ENCODE data around the gene P2RX3.
A peak's percentile ranks its signal among the peaks of the same experiment; 100 is the strongest.
"Not testable (repeated sequence)": the region's sequence is repeated elsewhere in the genome, so short reads cannot be mapped to it uniquely, and the experiment has no call there.

The P2RX3 gene

DNA sequence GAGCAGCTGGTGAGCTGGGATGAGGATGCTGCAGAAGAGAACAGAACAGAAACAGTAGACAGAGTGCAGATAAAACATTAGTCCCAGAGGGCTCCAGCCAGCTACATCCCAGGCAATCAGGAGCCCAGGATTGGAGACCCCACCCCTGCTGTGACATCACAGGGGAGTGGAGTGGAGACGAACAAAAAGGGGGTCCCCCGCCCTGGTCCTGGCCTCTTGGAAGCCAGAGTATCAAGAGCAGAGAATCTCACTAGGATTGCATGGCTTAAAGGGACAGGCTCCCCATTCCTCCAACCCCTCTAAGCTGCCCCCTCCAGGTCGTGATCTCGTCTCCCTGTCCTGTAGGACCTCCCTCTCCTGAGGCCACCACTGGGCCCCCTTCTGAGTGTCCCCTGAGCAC is at the start of gene P2RX3:
Gene P2RX3, plus strand, starts transcription at position 211 of the 400 bp plus-strand sequence. CDS start 199 bp downstream, outside the sequence.
- H3K4me3 ChIP-seq (ENCODE audit: low read length): no peak within 1 kb of the TSS
- no peak for DNase-seq (ENCODE audit: low read depth)
- TF ChIP-seq, protein P1, sequence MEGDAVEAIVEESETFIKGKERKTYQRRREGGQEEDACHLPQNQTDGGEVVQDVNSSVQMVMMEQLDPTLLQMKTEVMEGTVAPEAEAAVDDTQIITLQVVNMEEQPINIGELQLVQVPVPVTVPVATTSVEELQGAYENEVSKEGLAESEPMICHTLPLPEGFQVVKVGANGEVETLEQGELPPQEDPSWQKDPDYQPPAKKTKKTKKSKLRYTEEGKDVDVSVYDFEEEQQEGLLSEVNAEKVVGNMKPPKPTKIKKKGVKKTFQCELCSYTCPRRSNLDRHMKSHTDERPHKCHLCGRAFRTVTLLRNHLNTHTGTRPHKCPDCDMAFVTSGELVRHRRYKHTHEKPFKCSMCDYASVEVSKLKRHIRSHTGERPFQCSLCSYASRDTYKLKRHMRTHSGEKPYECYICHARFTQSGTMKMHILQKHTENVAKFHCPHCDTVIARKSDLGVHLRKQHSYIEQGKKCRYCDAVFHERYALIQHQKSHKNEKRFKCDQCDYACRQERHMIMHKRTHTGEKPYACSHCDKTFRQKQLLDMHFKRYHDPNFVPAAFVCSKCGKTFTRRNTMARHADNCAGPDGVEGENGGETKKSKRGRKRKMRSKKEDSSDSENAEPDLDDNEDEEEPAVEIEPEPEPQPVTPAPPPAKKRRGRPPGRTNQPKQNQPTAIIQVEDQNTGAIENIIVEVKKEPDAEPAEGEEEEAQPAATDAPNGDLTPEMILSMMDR (IDR thresholded peaks at IDR 0.05; ENCODE audit: insufficient read depth, low read depth, low read length, missing control alignments): no peak

GRCh38 chr11:57288771-57289579 is 49.2 kb upstream of the P2RX3 start:
- DNase-seq (ENCODE audit: low read depth): peak; percentile 95
- TF ChIP-seq, protein P1 (IDR thresholded peaks at IDR 0.05; ENCODE audit: insufficient read depth, low read depth, low read length, missing control alignments): no peak
- no peak overlapping the region for H3K4me3 ChIP-seq (ENCODE audit: low read length)

DNA sequence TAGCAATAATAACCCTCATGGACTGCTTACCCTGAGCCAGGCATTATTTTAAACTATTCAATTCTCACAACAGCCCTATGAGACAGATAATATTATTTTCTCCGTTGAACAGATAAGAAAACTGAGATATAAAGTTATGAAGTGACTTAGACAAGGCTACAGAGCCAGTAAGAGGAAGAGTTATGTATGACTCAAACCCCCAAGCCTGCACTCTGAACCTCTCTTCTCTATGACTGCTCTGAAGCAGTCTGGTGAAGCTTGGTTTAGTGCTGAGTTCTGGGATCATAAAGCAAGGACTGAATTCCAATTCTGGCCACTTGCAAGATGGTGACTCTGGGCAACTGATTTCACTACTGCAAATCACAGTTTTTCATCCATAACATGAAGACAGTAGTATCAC is 47.9 kb upstream of the P2RX3 start:
- TF ChIP-seq, protein P1 (IDR thresholded peaks at IDR 0.05; ENCODE audit: insufficient read depth, low read depth, low read length, missing control alignments): no peak
- peak; percentile 61 for DNase-seq (ENCODE audit: low read depth)
- H3K4me3 ChIP-seq (ENCODE audit: low read length): no peak overlapping the region

GRCh38 chr11:57294225-57295131 is 43.7 kb upstream of the P2RX3 start:
- no peak overlapping the region for H3K4me3 ChIP-seq (ENCODE audit: low read length)
- peak; percentile 58 for DNase-seq (ENCODE audit: low read depth)
- TF ChIP-seq, protein P1 (IDR thresholded peaks at IDR 0.05; ENCODE audit: insufficient read depth, low read depth, low read length, missing control alignments): no peak

DNA sequence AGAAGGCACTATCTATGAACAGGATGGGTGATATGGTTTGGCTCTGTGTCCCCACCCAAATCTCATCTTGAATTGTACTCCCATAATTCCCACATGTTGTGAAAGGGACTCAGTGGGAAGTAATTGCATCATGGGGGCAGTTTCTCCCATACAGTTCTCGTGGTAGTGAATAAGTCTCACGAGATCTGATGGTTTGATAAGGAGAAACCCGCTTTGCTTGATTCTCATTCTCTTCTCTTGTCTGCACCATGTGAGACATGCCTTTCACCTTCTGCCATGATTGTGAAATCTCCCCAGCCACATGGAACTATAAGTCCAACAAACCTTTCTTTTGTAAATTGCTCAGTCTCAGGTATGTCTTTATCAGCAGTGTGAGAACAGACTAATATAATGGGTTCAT is 41.9 kb upstream of the P2RX3 start:
- not testable (repeated sequence) for H3K4me3 ChIP-seq (ENCODE audit: low read length)
- DNase-seq (ENCODE audit: low read depth): peak; percentile 86

GRCh38 chr11:57297221-57297620 is 40.9 kb upstream of the P2RX3 start:
- H3K4me3 ChIP-seq (ENCODE audit: low read length): no peak overlapping the region
- TF ChIP-seq, protein P1 (IDR thresholded peaks at IDR 0.05; ENCODE audit: insufficient read depth, low read depth, low read length, missing control alignments): no peak
- no peak for DNase-seq (ENCODE audit: low read depth)

GRCh38 chr11:57299150-57299737 is 38.9 kb upstream of the P2RX3 start:
- DNase-seq (ENCODE audit: low read depth): no peak
- TF ChIP-seq, protein P1 (IDR thresholded peaks at IDR 0.05; ENCODE audit: insufficient read depth, low read depth, low read length, missing control alignments): no peak
- no peak overlapping the region for H3K4me3 ChIP-seq (ENCODE audit: low read length)
